HUES48 (cell line): ENCODE data around the gene SIX5.
"Not testable (repeated sequence)": the region's sequence is repeated elsewhere in the genome, so short reads cannot be mapped to it uniquely, and the experiment has no call there.

Experiments used
- H3K27ac ChIP-seq: one replicate; pipeline ENCODE4 v1.7.0; 2013; ENCODE audit warnings: low read depth, low read length, inconsistent platforms
- H3K27me3 ChIP-seq: 2 replicates; pipeline ENCODE4 v1.6.1; 2013; ENCODE audit warnings: mild to moderate bottlenecking, low read length; ENCODE audit not compliant: control insufficient read depth, insufficient read depth
- H3K36me3 ChIP-seq: 2 replicates; pipeline ENCODE4 v1.6.1; 2013; ENCODE audit warnings: low read length; ENCODE audit not compliant: control insufficient read depth, insufficient read depth
- H3K4me1 ChIP-seq: 2 replicates; pipeline ENCODE4 v1.6.1; 2013; ENCODE audit warnings: mild to moderate bottlenecking, low read length; ENCODE audit not compliant: control insufficient read depth, insufficient read depth
- H3K4me3 ChIP-seq: 2 replicates; pipeline ENCODE4 v1.5.1; 2013; ENCODE audit warnings: mild to moderate bottlenecking, low read depth, low read length
- H3K9ac ChIP-seq: 2 replicates; pipeline ENCODE4 v1.6.1; 2013; ENCODE audit warnings: mild to moderate bottlenecking, low read depth, low read length, moderate library complexity
- H3K9me3 ChIP-seq: 2 replicates; pipeline ENCODE4 v1.6.1; 2013; ENCODE audit warnings: low read length; ENCODE audit not compliant: control insufficient read depth, insufficient read depth

Gene SIX5

DNA sequence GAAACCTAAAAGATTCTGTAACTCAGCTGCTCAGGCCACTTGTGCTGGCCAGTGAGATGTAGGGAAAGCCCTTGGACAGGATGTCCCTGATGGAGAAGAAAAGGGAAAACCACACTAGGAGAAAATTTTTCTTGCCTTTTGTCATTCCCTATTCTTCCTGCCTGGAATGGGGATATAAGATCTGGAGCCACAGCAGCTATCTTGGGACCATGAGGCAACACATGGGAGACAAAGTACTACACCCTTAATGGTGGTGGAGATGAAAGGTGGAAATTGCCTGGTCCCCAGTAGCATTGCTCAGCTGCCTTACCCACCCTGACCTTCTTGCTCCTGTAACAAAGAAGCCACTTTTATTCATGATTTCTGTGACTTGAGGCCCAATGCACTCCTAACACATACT is 36.7 kb upstream of the SIX5 start:
- Histone ChIP-seq H3K4me1 (no peaks in the 10 kb centered on the region), H3K9me3 (no peaks in the 10 kb centered on the region), H3K36me3 (no peaks in the 10 kb centered on the region), H3K9ac (no peak overlapping the region), H3K27ac (no peak overlapping the region), H3K4me3 (no peak overlapping the region), H3K27me3 (no peaks in the 10 kb centered on the region)

DNA sequence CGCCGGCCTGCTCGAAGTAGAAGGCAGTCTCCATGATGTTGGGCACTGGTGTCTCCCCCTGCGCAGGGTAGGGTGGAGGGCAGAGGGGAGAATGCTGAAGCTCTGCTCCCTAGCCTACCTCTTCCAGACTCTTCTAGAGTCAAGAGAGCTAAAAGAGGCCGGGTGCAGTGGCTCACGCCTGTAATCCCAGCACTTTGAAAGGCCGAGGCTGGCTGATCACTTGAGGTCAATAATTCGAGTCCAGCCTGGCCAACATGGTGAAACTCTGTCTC is 35.8 kb upstream of the SIX5 start:
- no peaks in the 10 kb centered on the region for H3K9me3 ChIP-seq
- no peaks in the 10 kb centered on the region; the same call in 1 of the 2 replicates for H3K27me3 ChIP-seq
- H3K4me1 ChIP-seq = no peaks in the 10 kb centered on the region
- no peaks in the 10 kb centered on the region for H3K36me3 ChIP-seq
- no peak overlapping the region for H3K4me3 ChIP-seq
- no peak overlapping the region for H3K9ac ChIP-seq
- H3K27ac ChIP-seq = no peak overlapping the region

DNA sequence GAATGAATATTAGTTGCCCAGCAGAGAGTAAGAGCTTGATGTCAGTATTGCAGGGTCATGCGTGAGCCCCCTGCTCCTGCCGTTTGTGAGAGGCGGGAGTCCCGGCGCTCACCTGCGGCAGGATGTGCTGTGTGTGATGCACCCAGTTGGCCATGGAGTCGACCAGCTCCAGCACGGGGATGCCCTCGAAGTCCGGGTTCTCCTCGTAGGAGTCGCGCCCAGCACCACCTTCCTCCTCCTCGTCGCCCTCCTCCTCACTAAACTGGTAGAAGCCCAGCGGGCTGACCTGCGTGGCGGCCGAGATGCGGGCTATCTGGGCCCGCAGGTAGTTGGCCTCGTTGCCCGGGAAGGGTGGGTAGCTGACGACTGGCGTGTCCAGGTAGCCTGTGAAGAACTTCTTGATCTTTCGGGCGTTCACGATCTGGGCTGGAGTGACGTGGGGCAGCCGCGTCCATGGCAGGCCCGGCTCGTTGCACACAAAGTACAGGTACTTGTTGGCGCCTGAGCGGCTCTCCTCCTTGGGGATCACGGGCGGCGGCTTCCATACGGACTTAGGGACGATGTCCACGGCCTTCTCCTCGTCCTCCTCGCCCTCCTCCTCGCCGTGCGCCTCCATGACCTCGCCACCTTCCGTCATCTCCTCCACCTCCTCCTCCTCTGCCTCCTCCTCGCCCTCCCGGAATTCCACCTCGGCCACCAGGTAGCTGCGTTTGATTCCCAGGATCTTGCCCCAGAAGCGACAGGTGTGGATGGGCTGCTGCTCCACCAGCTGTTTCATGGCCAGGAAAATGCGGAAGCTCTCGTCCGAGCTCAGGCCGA is 35.3 kb upstream of the SIX5 start:
- no peak overlapping the region for H3K4me3 ChIP-seq
- H3K4me1 ChIP-seq = no peaks in the 10 kb centered on the region
- no peak overlapping the region for H3K27ac ChIP-seq
- H3K9me3 ChIP-seq = no peaks in the 10 kb centered on the region
- no peak overlapping the region for H3K9ac ChIP-seq
- no peaks in the 10 kb centered on the region for H3K36me3 ChIP-seq
- no peaks in the 10 kb centered on the region; the same call in 1 of the 2 replicates for H3K27me3 ChIP-seq

DNA sequence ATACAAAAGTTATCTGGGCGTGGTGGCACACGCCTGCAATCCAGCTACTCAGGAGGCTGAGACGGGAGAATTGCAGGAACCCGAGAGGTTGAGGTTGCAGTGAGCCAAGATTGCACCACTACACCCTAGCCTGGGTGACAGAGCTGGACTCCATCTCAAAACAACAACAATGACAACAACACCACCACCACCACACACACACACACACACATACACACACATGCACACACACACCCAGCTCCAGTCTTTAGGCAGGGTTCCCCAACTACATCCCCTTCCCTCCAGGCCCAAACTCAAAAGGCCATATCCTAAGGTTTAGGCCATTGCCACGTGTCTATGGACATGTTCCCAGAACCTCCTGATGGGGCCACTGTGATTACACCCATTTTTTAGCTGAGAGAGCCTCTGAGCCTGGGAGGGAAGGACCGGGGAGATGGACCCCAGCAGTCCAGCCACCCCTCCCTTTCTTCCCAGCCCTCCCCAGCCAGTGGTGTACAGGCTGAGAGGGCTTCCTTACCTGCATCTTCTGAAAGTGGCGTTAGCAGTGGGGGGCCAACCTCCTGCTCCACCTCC is 32.6 kb upstream of the SIX5 start:
- Histone ChIP-seq H3K36me3 (no peaks in the 10 kb centered on the region), H3K4me3 (no peak overlapping the region), H3K4me1 (peaks cover 2% of the 10 kb centered on the region; the same call in 1 of the 2 replicates), H3K27ac (no peak overlapping the region), H3K9ac (no peak overlapping the region), H3K9me3 (no peaks in the 10 kb centered on the region), H3K27me3 (no peaks in the 10 kb centered on the region; the same call in 1 of the 2 replicates)

DNA sequence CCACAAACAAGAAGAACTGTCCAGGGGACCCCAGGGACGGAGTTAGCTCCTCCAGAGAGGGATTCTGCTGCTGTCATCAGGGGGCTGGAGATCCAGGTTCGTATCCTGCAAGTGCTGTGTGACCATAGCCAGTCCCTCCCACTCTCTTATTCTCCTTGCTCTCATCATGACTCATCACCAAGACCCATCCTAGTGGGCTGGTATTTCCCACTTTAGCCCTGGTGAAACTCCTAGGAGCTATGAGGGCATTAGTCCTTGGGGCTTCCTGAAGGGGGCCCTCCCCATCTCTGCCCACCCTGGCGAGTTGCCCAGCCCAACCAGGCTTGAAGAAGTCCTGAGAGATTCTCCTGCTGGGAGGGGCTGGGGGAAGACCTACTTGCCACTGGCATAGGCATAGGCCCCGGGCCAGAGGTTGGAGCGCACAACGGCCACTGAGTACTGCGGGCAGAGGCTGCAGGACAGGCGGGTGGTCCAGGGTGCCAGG is 31.1 kb upstream of the SIX5 start:
- Histone ChIP-seq H3K4me3 (no peak overlapping the region), H3K9ac (no peak overlapping the region), H3K9me3 (no peaks in the 10 kb centered on the region), H3K36me3 (no peaks in the 10 kb centered on the region), H3K27ac (no peak overlapping the region), H3K4me1 (peaks cover 2% of the 10 kb centered on the region; the same call in 1 of the 2 replicates), H3K27me3 (no peaks in the 10 kb centered on the region; the same call in 1 of the 2 replicates)

DNA sequence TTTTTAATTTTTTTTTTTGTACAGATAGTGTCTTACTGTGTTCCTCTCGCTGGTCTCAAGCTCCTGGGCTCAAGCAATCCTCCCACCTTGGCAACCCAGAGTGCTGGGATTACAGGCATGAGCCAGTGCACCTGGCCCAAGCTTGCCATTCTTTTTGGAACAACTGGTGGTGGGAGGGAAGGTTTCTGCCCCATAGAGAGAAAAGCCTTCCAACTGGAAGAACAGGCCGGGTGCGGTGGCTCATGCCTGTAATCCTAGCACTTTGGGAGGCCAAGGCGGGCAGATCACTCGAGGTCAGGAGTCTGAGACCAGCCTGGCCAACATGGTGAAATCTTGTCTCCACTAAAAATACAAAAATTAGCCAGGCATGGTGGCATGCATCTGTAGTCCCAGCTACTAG is 30.5 kb upstream of the SIX5 start:
- not testable (repeated sequence) for H3K9me3 ChIP-seq, H3K27ac ChIP-seq, H3K9ac ChIP-seq, H3K4me1 ChIP-seq, H3K4me3 ChIP-seq, H3K27me3 ChIP-seq, H3K36me3 ChIP-seq

DNA sequence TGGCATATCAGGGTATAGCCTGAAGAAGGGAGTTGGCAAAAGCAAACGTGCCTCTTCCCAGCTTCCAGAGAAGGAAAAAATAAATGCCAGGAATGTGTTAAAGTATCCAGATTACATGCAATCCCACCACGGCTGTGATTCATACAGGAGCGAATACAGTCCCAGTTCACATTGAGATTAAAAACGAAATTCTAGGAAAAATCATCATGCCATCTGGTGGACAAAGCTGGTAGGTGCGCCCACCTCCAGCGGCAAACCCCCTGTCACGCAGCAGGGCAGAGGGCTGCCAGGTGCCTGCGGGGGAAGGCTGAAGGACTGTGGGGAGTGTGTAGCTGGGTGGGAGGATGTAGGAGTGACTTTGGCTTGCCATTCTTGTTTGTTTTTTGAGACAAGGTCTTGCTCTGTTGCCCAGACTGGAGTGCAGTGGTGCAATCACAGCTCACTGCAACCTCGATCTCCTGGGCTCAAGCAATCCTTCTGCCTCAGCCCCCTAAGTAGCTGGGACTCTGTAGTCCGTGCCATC is 30.0 kb upstream of the SIX5 start:
- Histone ChIP-seq H3K27me3 (no peaks in the 10 kb centered on the region; the same call in 1 of the 2 replicates), H3K27ac (no peak overlapping the region), H3K9ac (no peak overlapping the region), H3K36me3 (no peaks in the 10 kb centered on the region), H3K4me1 (peaks cover 2% of the 10 kb centered on the region; the same call in 1 of the 2 replicates), H3K9me3 (no peaks in the 10 kb centered on the region), H3K4me3 (no peak overlapping the region)

DNA sequence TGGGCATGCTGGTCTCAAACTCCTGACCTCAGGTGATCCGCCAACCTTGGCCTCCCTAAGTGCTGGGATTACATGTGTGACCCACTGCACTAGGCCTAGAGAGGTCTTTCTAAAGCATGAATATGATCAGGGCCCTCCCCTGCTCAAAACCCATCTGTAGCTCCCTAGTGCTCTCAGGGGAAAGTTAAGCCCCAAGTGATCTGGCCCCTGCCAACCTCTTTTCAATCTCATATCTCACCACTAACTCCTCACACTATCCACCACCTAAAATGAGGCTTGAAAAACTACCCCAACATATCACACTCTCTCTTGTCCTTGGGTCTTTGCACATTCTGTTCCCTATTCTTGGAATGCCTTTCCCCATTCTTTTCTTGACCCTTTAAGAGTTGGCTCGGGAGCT is 25.6 kb upstream of the SIX5 start:
- H3K9me3 ChIP-seq = no peaks in the 10 kb centered on the region
- H3K4me3 ChIP-seq = no peak overlapping the region
- H3K27me3 ChIP-seq = no peaks in the 10 kb centered on the region
- no peak overlapping the region for H3K27ac ChIP-seq
- peaks cover 5% of the 10 kb centered on the region for H3K4me1 ChIP-seq
- peaks cover 6% of the 10 kb centered on the region for H3K36me3 ChIP-seq
- no peak overlapping the region for H3K9ac ChIP-seq

DNA sequence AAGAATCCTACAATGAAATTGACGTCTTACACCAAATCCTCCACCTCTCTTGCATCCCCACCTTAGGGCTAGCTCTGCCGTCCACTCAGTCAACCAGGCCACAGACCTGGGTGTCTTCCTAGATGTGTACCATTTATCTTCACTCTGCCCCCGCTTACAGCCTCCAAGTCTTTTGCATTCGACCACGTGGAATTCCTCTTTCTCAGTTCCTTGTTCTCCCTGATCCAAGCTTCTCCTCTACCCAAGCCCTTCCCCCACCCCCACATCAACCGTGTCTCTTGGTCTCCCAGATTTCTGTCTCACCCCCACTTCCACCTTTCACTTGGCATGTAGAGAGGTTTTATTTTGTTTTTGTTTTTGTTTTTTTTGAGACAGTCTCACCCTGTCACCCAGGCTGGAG is 24.8 kb upstream of the SIX5 start:
- Histone ChIP-seq H3K9me3 (no peaks in the 10 kb centered on the region), H3K27me3 (no peaks in the 10 kb centered on the region), H3K36me3 (peaks cover 13% of the 10 kb centered on the region), H3K4me1 (peaks cover 3% of the 10 kb centered on the region), H3K4me3 (no peak overlapping the region), H3K9ac (no peak overlapping the region), H3K27ac (no peak overlapping the region)

DNA sequence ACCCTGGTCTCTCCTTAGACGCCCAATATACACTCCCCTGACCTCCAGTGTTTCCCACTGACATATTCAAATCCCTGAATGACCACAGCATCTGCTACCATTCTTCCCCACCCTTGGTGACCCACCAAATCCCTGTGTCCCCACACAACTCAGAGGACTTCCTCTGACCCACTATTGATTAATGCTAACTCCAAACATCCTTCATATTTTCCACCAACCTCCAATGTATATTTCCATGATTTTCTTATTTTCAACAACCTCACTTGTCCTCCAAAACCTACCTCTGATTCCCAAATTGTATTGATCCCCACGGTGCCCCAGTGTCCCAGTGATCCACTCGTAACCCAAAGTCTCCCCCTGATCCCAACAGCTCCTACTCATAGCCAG is 24.1 kb upstream of the SIX5 start:
- peaks cover 20% of the 10 kb centered on the region for H3K36me3 ChIP-seq
- no peak overlapping the region for H3K27ac ChIP-seq
- H3K4me3 ChIP-seq = peak overlapping the region; percentile 45
- peaks cover 3% of the 10 kb centered on the region for H3K4me1 ChIP-seq
- H3K27me3 ChIP-seq = no peaks in the 10 kb centered on the region
- H3K9ac ChIP-seq = no peak overlapping the region
- no peaks in the 10 kb centered on the region for H3K9me3 ChIP-seq

DNA sequence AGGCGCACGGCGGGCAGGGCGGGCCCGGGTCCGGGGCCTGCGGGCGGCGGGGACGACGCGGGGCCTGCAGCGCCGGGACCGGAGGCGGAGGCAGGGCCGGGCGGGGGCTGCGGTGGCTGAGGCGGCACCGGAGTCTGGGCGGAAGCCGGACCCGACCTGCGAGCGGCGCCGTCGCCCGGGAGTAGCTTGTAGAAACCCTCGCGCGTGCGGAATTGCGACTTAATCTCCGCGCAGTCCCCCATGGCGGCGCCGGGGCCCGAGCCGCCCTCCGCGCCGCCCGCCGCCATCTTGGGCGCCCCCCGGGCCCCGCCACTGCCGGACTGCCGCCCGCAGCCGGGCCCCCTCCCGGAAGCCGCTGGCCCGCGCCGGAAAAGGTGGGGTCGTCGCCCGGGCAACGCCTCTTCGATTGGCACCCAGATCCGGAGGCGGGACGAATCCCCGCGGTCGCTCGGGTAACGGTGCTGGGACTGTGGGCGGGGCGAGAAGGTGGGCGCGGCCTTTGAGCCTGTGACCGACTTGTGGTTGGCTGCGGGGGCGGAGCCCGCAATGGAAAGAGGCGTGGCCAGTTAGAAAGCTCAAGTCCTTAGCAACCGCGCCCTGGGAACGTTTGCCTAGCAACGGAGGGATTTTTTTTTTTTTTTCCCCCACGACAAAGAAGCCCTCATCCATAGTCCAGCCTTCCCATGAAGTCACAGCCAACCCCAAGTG is 23.6 kb upstream of the SIX5 start, which contains the start of gene DMWD:
DMWD (minus strand) TSS at position 376 of the 708 bp plus-strand sequence; CDS start at position 287, 89 bp downstream.
- H3K27ac ChIP-seq = peak within 1 kb of the TSS; percentile 82

More for the DNA sequence above, 23.6 kb upstream of the SIX5 start, which contains the start of gene DMWD:
- peaks cover 23% of the 10 kb centered on the region for H3K36me3 ChIP-seq
- H3K9ac ChIP-seq = peak within 1 kb of the TSS; percentile 94
- H3K4me3 ChIP-seq = peak within 1 kb of the TSS; percentile 79
- no peaks in the 10 kb centered on the region for H3K9me3 ChIP-seq
- H3K4me1 ChIP-seq = peaks cover 3% of the 10 kb centered on the region
- H3K27me3 ChIP-seq = no peaks in the 10 kb centered on the region
